Measurements from ENCODE around the gene CFAP206.

DNA sequence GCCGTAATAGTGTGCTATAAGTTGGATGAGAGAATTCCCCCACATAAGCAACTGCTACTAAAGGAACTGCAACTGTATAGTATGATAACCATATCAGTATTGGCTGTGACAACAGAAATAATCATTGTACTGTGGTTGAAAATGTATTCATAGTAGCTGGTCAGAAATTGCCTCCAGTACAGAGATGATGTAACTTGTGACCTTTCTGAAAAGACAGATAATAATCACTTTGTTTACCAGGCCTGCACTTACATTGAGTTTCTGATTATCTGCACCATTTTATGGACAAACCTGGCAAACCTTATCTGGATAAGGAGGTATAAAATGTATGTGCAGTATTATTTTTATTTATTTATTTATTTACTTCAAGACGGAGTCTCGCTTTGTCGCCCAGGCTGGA, 19.0 kb downstream of the CFAP206 start:
- TF ChIP-seq, protein P1, sequence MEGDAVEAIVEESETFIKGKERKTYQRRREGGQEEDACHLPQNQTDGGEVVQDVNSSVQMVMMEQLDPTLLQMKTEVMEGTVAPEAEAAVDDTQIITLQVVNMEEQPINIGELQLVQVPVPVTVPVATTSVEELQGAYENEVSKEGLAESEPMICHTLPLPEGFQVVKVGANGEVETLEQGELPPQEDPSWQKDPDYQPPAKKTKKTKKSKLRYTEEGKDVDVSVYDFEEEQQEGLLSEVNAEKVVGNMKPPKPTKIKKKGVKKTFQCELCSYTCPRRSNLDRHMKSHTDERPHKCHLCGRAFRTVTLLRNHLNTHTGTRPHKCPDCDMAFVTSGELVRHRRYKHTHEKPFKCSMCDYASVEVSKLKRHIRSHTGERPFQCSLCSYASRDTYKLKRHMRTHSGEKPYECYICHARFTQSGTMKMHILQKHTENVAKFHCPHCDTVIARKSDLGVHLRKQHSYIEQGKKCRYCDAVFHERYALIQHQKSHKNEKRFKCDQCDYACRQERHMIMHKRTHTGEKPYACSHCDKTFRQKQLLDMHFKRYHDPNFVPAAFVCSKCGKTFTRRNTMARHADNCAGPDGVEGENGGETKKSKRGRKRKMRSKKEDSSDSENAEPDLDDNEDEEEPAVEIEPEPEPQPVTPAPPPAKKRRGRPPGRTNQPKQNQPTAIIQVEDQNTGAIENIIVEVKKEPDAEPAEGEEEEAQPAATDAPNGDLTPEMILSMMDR (tag by site-specific recombination; IDR thresholded peaks at IDR 0.05) = no peak
- TF ChIP-seq, protein P2, sequence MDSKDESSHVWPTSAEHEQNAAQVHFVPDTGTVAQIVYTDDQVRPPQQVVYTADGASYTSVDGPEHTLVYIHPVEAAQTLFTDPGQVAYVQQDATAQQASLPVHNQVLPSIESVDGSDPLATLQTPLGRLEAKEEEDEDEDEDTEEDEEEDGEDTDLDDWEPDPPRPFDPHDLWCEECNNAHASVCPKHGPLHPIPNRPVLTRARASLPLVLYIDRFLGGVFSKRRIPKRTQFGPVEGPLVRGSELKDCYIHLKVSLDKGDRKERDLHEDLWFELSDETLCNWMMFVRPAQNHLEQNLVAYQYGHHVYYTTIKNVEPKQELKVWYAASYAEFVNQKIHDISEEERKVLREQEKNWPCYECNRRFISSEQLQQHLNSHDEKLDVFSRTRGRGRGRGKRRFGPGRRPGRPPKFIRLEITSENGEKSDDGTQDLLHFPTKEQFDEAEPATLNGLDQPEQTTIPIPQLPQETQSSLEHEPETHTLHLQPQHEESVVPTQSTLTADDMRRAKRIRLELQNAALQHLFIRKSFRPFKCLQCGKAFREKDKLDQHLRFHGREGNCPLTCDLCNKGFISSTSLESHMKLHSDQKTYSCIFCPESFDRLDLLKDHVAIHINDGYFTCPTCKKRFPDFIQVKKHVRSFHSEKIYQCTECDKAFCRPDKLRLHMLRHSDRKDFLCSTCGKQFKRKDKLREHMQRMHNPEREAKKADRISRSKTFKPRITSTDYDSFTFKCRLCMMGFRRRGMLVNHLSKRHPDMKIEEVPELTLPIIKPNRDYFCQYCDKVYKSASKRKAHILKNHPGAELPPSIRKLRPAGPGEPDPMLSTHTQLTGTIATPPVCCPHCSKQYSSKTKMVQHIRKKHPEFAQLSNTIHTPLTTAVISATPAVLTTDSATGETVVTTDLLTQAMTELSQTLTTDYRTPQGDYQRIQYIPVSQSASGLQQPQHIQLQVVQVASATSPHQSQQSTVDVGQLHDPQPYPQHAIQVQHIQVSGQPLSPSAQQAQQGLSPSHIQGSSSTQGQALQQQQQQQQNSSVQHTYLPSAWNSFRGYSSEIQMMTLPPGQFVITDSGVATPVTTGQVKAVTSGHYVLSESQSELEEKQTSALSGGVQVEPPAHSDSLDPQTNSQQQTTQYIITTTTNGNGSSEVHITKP (tag by site-specific recombination; IDR thresholded peaks at IDR 0.05) = no peak
- TF ChIP-seq, protein P3, sequence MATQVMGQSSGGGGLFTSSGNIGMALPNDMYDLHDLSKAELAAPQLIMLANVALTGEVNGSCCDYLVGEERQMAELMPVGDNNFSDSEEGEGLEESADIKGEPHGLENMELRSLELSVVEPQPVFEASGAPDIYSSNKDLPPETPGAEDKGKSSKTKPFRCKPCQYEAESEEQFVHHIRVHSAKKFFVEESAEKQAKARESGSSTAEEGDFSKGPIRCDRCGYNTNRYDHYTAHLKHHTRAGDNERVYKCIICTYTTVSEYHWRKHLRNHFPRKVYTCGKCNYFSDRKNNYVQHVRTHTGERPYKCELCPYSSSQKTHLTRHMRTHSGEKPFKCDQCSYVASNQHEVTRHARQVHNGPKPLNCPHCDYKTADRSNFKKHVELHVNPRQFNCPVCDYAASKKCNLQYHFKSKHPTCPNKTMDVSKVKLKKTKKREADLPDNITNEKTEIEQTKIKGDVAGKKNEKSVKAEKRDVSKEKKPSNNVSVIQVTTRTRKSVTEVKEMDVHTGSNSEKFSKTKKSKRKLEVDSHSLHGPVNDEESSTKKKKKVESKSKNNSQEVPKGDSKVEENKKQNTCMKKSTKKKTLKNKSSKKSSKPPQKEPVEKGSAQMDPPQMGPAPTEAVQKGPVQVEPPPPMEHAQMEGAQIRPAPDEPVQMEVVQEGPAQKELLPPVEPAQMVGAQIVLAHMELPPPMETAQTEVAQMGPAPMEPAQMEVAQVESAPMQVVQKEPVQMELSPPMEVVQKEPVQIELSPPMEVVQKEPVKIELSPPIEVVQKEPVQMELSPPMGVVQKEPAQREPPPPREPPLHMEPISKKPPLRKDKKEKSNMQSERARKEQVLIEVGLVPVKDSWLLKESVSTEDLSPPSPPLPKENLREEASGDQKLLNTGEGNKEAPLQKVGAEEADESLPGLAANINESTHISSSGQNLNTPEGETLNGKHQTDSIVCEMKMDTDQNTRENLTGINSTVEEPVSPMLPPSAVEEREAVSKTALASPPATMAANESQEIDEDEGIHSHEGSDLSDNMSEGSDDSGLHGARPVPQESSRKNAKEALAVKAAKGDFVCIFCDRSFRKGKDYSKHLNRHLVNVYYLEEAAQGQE (tag by site-specific recombination; IDR thresholded peaks at IDR 0.05) = no peak
- TF ChIP-seq SP3 (tag by site-specific recombination; IDR thresholded peaks at IDR 0.05) (no peak), ZNF274 (IDR thresholded peaks at IDR 0.05; ENCODE audit: low read length) (no peak), ZNF274 (tag by site-specific recombination; IDR thresholded peaks at IDR 0.05; ENCODE audit: borderline replicate concordance) (no peak), ZNF140 (tag by site-specific recombination; IDR thresholded peaks at IDR 0.05) (no peak), ZNF155 (tag by site-specific recombination; IDR thresholded peaks at IDR 0.05) (no peak)
- TF ChIP-seq, protein P4, sequence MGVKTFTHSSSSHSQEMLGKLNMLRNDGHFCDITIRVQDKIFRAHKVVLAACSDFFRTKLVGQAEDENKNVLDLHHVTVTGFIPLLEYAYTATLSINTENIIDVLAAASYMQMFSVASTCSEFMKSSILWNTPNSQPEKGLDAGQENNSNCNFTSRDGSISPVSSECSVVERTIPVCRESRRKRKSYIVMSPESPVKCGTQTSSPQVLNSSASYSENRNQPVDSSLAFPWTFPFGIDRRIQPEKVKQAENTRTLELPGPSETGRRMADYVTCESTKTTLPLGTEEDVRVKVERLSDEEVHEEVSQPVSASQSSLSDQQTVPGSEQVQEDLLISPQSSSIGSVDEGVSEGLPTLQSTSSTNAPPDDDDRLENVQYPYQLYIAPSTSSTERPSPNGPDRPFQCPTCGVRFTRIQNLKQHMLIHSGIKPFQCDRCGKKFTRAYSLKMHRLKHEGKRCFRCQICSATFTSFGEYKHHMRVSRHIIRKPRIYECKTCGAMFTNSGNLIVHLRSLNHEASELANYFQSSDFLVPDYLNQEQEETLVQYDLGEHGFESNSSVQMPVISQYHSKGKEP (tag by site-specific recombination; IDR thresholded peaks at IDR 0.05) = no peak
- TF ChIP-seq, protein P5, sequence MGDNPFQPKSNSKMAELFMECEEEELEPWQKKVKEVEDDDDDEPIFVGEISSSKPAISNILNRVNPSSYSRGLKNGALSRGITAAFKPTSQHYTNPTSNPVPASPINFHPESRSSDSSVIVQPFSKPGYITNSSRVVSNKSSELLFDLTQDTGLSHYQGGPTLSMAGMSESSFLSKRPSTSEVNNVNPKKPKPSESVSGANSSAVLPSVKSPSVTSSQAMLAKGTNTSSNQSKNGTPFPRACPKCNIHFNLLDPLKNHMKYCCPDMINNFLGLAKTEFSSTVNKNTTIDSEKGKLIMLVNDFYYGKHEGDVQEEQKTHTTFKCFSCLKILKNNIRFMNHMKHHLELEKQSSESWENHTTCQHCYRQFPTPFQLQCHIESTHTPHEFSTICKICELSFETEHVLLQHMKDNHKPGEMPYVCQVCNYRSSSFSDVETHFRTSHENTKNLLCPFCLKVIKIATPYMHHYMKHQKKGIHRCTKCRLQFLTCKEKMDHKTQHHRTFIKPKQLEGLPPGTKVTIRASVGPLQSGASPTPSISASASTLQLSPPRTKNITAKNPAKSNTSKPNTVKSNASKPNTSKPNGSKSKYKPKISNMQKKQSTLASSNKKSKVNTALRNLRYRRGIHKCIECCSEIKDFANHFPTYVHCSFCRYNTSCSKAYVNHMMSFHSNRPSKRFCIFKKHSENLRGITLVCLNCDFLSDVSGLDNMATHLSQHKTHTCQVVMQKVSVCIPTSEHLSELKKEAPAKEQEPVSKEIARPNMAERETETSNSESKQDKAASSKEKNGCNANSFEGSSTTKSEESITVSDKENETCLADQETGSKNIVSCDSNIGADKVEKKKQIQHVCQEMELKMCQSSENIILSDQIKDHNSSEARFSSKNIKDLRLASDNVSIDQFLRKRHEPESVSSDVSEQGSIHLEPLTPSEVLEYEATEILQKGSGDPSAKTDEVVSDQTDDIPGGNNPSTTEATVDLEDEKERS (tag by site-specific recombination; IDR thresholded peaks at IDR 0.05) = no peak
- TF ChIP-seq, protein P6, sequence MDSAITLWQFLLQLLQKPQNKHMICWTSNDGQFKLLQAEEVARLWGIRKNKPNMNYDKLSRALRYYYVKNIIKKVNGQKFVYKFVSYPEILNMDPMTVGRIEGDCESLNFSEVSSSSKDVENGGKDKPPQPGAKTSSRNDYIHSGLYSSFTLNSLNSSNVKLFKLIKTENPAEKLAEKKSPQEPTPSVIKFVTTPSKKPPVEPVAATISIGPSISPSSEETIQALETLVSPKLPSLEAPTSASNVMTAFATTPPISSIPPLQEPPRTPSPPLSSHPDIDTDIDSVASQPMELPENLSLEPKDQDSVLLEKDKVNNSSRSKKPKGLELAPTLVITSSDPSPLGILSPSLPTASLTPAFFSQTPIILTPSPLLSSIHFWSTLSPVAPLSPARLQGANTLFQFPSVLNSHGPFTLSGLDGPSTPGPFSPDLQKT (IDR thresholded peaks at IDR 0.05; ENCODE audit: borderline replicate concordance, low read depth, low read length) = no peak

All from HEK293 (cell line).